Right cardiac atrium (tissue), 5 donors: ENCODE results near the gene KIAA0513. TPM values are rescaled to one million over a fixed set of nuclear protein-coding genes. Genes with fewer than 3 reads are reported as not detected.

Experiments
- ATAC-seq, 2 donors: fragments of 200-7000 bp; cut with Tn5 transposase; one replicate each; pipeline versions ENCODE4 v1.8.0 to v1.9.1; 2020; ENCODE audit warnings: moderate library complexity in 2 of 2, mild to moderate bottlenecking in 1 of 2
- DNase-seq, 3 donors: peaks; one replicate each; pipeline ENCODE4 v3.0.0-alpha.2; 2020
- H3K27ac ChIP-seq: one replicate; pipeline ENCODE4 v1.5.1; 2013; ENCODE audit warnings: mild to moderate bottlenecking, low read length, control low read depth, moderate library complexity
- H3K27me3 ChIP-seq: one replicate; pipeline ENCODE4 v1.6.1; 2013; ENCODE audit not compliant: control insufficient read depth, insufficient read depth
- H3K4me1 ChIP-seq: one replicate; pipeline ENCODE4 v1.6.1; 2013; ENCODE audit warnings: low read length; ENCODE audit not compliant: control insufficient read depth, insufficient read depth
- H3K4me3 ChIP-seq: one replicate; pipeline ENCODE4 v1.5.1; 2013; ENCODE audit warnings: low read length, control low read depth
- H3K9me3 ChIP-seq: one replicate; pipeline ENCODE4 v1.6.1; 2013; ENCODE audit warnings: low read length; ENCODE audit not compliant: control insufficient read depth
- WGBS: extraction: QIAGEN DNeasy Blood & Tissue Kit; methylation state at CpG from one replicate; pipeline ENCODE4 v1.1.7; 2013; 5-methylcytosine and 5-hydroxymethylcytosine counted together
- intact Hi-C, 4 donors: fragments of 100-400 bp; cut with DNase I; formaldehyde crosslinking; loops; one replicate each; pipeline versions ENCODE4 v1.11.0 to v1.14.0; 2022 to 2023
- polyA plus RNA-seq: library from polyadenylated mRNA; stranded (reverse); fragments of 200-250 nt; gene quantifications from one replicate; pipeline ENCODE4 v1.2.3, GENCODE V29; 2013
- total RNA-seq, 4 donors: library from RNA; stranded (reverse); fragmentation: NEBNext Ultra II Directional; extraction: Animal tissue kit (Norgen Biotek cat#: 25700); gene quantifications; one replicate each; pipeline ENCODE4 v1.2.1, GENCODE V29; 2021
- donor health status: healthy with polysubstance abuse.
- donor health status: DM: no; HTN: yes; CAD: no.
- donor health status: DM: no; HTN: no; CAD: no.
- donor health status: DM: no; HTN: yes; CAD: no; lungs with severe emphysema.
- donor health status: DM: yes; HTN: yes; CAD: no.

Gene KIAA0513
- total and polyA plus RNA-seq, 5 donors = 6.7 to 13.5 (median 12.2) TPM

GRCh38 chr16:85042167-85042526 is 14.6 kb downstream of the KIAA0513 start:
- H3K27me3 ChIP-seq = no peaks in the 10 kb centered on the region
- ATAC-seq = no peak
- H3K9me3 ChIP-seq = no peaks in the 10 kb centered on the region
- DNase-seq = no peak
- no peak overlapping the region for H3K4me3 ChIP-seq
- intact Hi-C loops = no loop called here
- 83% methylated on average over 6 of the region's 6 CpGs for whole genome bisulfite sequencing
- no peak overlapping the region for H3K27ac ChIP-seq
- no peaks in the 10 kb centered on the region for H3K4me1 ChIP-seq

GRCh38 chr16:85042606-85043005 is 15.0 kb downstream of the KIAA0513 start:
- Histone ChIP-seq H3K9me3 (no peaks in the 10 kb centered on the region), H3K27ac (no peak overlapping the region), H3K4me1 (no peaks in the 10 kb centered on the region), H3K27me3 (no peaks in the 10 kb centered on the region), H3K4me3 (no peak overlapping the region)
- intact Hi-C loops = no loop called here
- 87% methylated on average over 6 of the region's 6 CpGs for WGBS
- peak in 1 of 3 donors; percentile 18 for DNase-seq
- ATAC-seq = no peak

GRCh38 chr16:85045077-85045476 is 17.5 kb downstream of the KIAA0513 start:
- H3K27ac ChIP-seq = no peak overlapping the region
- ATAC-seq (no peak), DNase-seq (no peak)
- no peaks in the 10 kb centered on the region for H3K27me3 ChIP-seq
- no peaks in the 10 kb centered on the region for H3K9me3 ChIP-seq
- 99% methylated on average over 5 of the region's 5 CpGs for WGBS
- intact Hi-C loops = no loop called here
- no peak overlapping the region for H3K4me3 ChIP-seq
- H3K4me1 ChIP-seq = no peaks in the 10 kb centered on the region

GRCh38 chr16:85045641-85046471 is 18.3 kb downstream of the KIAA0513 start:
- no peak for ATAC-seq
- DNase-seq = peak in 2 of 3 donors; percentile 36
- Histone ChIP-seq H3K9me3 (no peaks in the 10 kb centered on the region), H3K4me3 (no peak overlapping the region), H3K27me3 (no peaks in the 10 kb centered on the region), H3K27ac (no peak overlapping the region), H3K4me1 (no peaks in the 10 kb centered on the region)
- intact Hi-C loops = no loop called here
- 84% methylated on average over 23 of the region's 23 CpGs for WGBS

- DNase-seq = peak in 1 of 3 donors; percentile 53
Observed at GRCh38 chr16:85046472-85046916, 18.9 kb downstream of the KIAA0513 start.

GRCh38 chr16:85046931-85047866 is 19.6 kb downstream of the KIAA0513 start:
- no peak overlapping the region for H3K27ac ChIP-seq
- H3K4me3 ChIP-seq = no peak overlapping the region
- DNase-seq (peak in 2 of 3 donors; percentile 51 to 61), ATAC-seq (peak; percentile 68 to 77)
- 57% methylated on average over 20 of the region's 20 CpGs for WGBS
- intact Hi-C loops = no loop called here
- H3K27me3 ChIP-seq = no peaks in the 10 kb centered on the region
- H3K9me3 ChIP-seq = no peaks in the 10 kb centered on the region
- H3K4me1 ChIP-seq = no peaks in the 10 kb centered on the region

More at GRCh38 chr16:85046472-85046916, 18.9 kb downstream of the KIAA0513 start:
- Histone ChIP-seq H3K27me3 (no peaks in the 10 kb centered on the region), H3K27ac (no peak overlapping the region), H3K9me3 (no peaks in the 10 kb centered on the region), H3K4me1 (no peaks in the 10 kb centered on the region), H3K4me3 (no peak overlapping the region)
- 82% methylated on average over 8 of the region's 8 CpGs for WGBS
- intact Hi-C loops = no loop called here
- ATAC-seq = no peak

- intact Hi-C loops = no loop called here
- ATAC-seq (no peak), DNase-seq (peak in 2 of 3 donors; percentile 44 to 58)
- no peaks in the 10 kb centered on the region for H3K4me1 ChIP-seq
- H3K4me3 ChIP-seq = no peak overlapping the region
- H3K9me3 ChIP-seq = no peaks in the 10 kb centered on the region
- 90% methylated on average over 11 of the region's 11 CpGs for WGBS
- H3K27me3 ChIP-seq = no peaks in the 10 kb centered on the region
- no peak overlapping the region for H3K27ac ChIP-seq
Observed at GRCh38 chr16:85047867-85048455, 20.4 kb downstream of the KIAA0513 start.

GRCh38 chr16:85048921-85049562 is 21.4 kb downstream of the KIAA0513 start:
- no peaks in the 10 kb centered on the region for H3K27me3 ChIP-seq
- no peak overlapping the region for H3K4me3 ChIP-seq
- H3K9me3 ChIP-seq = no peaks in the 10 kb centered on the region
- 80% methylated on average over 17 of the region's 17 CpGs for WGBS
- no peak overlapping the region for H3K27ac ChIP-seq
- intact Hi-C loops = no loop called here
- ATAC-seq (peak; percentile 22 to 62), DNase-seq (peak in 2 of 3 donors; percentile 81 to 87)
- no peaks in the 10 kb centered on the region for H3K4me1 ChIP-seq

GRCh38 chr16:85049706-85050305 is 22.2 kb downstream of the KIAA0513 start:
- H3K4me3 ChIP-seq = no peak overlapping the region
- ATAC-seq = no peak
- no peaks in the 10 kb centered on the region for H3K4me1 ChIP-seq
- no peaks in the 10 kb centered on the region for H3K27me3 ChIP-seq
- 92% methylated on average over 15 of the region's 15 CpGs for WGBS
- no peak overlapping the region for H3K27ac ChIP-seq
- intact Hi-C loops = no loop called here
- DNase-seq = peak in 2 of 3 donors; percentile 32 to 46
- H3K9me3 ChIP-seq = no peaks in the 10 kb centered on the region

GRCh38 chr16:85051067-85051581 is 23.5 kb downstream of the KIAA0513 start:
- DNase-seq (peak in 1 of 3 donors; percentile 25), ATAC-seq (no peak)
- intact Hi-C loops = no loop called here
- no peaks in the 10 kb centered on the region for H3K27me3 ChIP-seq
- no peak overlapping the region for H3K4me3 ChIP-seq
- H3K4me1 ChIP-seq = peaks cover 5% of the 10 kb centered on the region
- no peak overlapping the region for H3K27ac ChIP-seq
- WGBS = 65% methylated on average over 8 of the region's 8 CpGs
- no peaks in the 10 kb centered on the region for H3K9me3 ChIP-seq
